HFF-Myc (cell line): ENCODE data around the gene C19orf53.

Experiments
- DNase-seq: peaks from one replicate; pipeline ENCODE4 v3.0.0-alpha.2; 2011; ENCODE audit warnings: low read depth; ENCODE audit errors: extremely low read depth
- H3K4me3 ChIP-seq: replicated peaks from 2 replicates; pipeline ENCODE4 v1.5.1; 2011; ENCODE audit warnings: low read depth, mild to moderate bottlenecking, control low read depth, low read length
- CTCF ChIP-seq: IDR thresholded peaks from 2 replicates; pipeline ENCODE4 v1.5.1; 2012; ENCODE audit warnings: mild to moderate bottlenecking, low read depth, low read length, control low read depth; ENCODE audit errors: missing control alignments

Gene C19orf53

GRCh38 chr19:13774217-13775191 is at the start of gene C19orf53:
C19orf53 (plus strand) TSS chr19:13774456; CDS start chr19:13774478, 22 bp downstream.
- DNase-seq = peak; percentile 92
- no peak for TF ChIP-seq CTCF
- H3K4me3 ChIP-seq = peak within 1 kb of the TSS; percentile 95

GRCh38 chr19:13726323-13726722 is 47.9 kb upstream of the C19orf53 start:
- no peak overlapping the region for H3K4me3 ChIP-seq
- no peak for DNase-seq
- TF ChIP-seq CTCF = no peak

GRCh38 chr19:13727798-13728197 is 46.5 kb upstream of the C19orf53 start:
- no peak for TF ChIP-seq CTCF
- DNase-seq = no peak

GRCh38 chr19:13729859-13730258 is 44.4 kb upstream of the C19orf53 start:
- DNase-seq = no peak
- TF ChIP-seq CTCF = no peak
- H3K4me3 ChIP-seq = no peak overlapping the region

More at GRCh38 chr19:13727798-13728197, 46.5 kb upstream of the C19orf53 start:
- no peak overlapping the region for H3K4me3 ChIP-seq

- H3K4me3 ChIP-seq = peak overlapping the region; percentile 65
- peak; percentile 94 for DNase-seq
- TF ChIP-seq CTCF = no peak
These were observed 42.9 kb upstream of the C19orf53 start for GRCh38 chr19:13731147-13731964.

- H3K4me3 ChIP-seq = peak overlapping the region; percentile 65
- DNase-seq = no peak
- no peak for TF ChIP-seq CTCF
These were observed 41.9 kb upstream of the C19orf53 start for GRCh38 chr19:13732337-13732736.
